Natural killer cell treated with Interleukin-12 subunit alpha and Interleukin-12 subunit beta and Interleukin-15 and Interleukin-18, amount 100 ng/mL, for 72 hours (primary cell): Measurements from ENCODE around the gene NFATC1. TPM values are rescaled to one million over a fixed set of nuclear protein-coding genes. Genes with fewer than 3 reads are reported as not detected.

Experiments
- ATAC-seq, 2 donors: fragments of 150-1000 bp; cut with Tn5 transposase in 1 of 2; sonication (Bioruptor Pico), chemical (Tn5 transposase) in 1 of 2; 2 replicates each; pipeline ENCODE4 v1.10.0; 2021
- DNase-seq: peaks from one replicate; pipeline ENCODE4 v3.0.0; 2022; ENCODE audit warnings: low spot score
- H3K27ac Mint-ChIP-seq, 2 donors: 1 replicate in 1 of 2; 2 replicates in 1 of 2; pipeline ENCODE4 v1.8.0; 2022; ENCODE audit warnings: mixed read lengths in 2 of 2, mild to moderate bottlenecking in 1 of 2, moderate library complexity in 1 of 2
- H3K27me3 Mint-ChIP-seq, 2 donors: 1 replicate in 1 of 2; 2 replicates in 1 of 2; pipeline ENCODE4 v1.8.0; 2022; ENCODE audit warnings: mixed read lengths in 2 of 2
- H3K36me3 Mint-ChIP-seq: one replicate; pipeline ENCODE4 v1.8.0; 2022; ENCODE audit warnings: mixed read lengths
- H3K4me1 Mint-ChIP-seq, 2 donors: 1 replicate in 1 of 2; 2 replicates in 1 of 2; pipeline ENCODE4 v1.8.0; 2022; ENCODE audit warnings: low read depth in 2 of 2, mixed read lengths in 2 of 2, mild to moderate bottlenecking in 1 of 2
- H3K4me3 Mint-ChIP-seq: one replicate; pipeline ENCODE4 v1.8.0; 2022; ENCODE audit warnings: mixed read lengths
- H3K9me3 Mint-ChIP-seq: 2 replicates; pipeline ENCODE4 v1.8.0; 2022; ENCODE audit warnings: mixed read lengths
- total RNA-seq, 2 donors: library from RNA; stranded (reverse); gene quantifications; one replicate each; pipeline ENCODE4 v1.2.3, GENCODE V29; 2022

Gene NFATC1
- total RNA-seq, 2 donors from 2014 or later: 22.3 to 34.4 TPM

DNA sequence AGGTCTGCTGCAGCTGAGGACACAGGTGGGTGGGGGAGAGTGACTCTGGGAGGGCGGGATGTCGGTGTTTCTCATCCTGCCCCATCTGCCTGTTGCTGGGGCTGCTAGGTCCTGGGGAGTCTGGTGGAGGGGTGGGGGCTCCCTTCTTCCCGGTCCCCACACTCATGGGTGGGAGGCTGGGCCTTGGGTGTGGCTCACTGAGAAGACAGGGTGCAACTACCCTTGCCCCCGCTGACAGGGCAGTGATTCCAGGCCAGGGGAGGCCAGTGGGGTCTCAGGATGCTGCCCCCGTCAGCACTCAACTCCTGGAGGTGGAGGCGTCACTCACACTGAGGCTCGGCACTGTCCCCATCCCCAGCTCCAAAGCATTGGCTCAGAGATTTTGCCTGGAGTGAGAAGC is 7.7 kb upstream of the NFATC1 start:
- no peaks in the 10 kb centered on the region for H3K36me3 Mint-ChIP-seq
- no peak overlapping the region for H3K27ac Mint-ChIP-seq
- H3K27me3 Mint-ChIP-seq: peaks cover 39 to 42% of the 10 kb centered on the region in 2 donors
- H3K4me3 Mint-ChIP-seq: no peak overlapping the region
- peaks cover 0 to 12% of the 10 kb centered on the region in 2 donors for H3K4me1 Mint-ChIP-seq
- H3K9me3 Mint-ChIP-seq: no peaks in the 10 kb centered on the region
- ATAC-seq (peak in 1 of 2 donors; percentile 4), DNase-seq (no peak)

DNA sequence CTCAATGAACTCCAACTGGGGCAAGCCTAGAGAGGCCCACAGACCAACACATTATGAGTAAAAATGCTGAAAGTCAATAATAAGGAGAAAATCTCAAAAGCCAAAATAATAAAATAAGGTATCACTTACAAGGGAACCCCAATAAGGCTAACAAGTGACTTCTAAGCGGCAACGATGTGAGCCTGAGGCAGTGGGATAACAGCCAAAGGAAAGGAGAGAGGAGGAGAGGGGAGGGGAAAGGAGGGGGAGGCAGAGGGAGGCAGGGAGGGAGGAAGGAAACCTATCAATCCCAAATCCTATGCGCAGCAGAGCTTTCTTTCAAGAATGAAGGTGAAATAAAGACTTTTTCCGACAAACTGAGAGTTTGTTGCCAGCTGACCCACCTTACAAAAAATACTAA is 6.0 kb upstream of the NFATC1 start:
- H3K9me3 Mint-ChIP-seq: no peaks in the 10 kb centered on the region
- ATAC-seq: no peak
- H3K27me3 Mint-ChIP-seq: peaks cover 37 to 42% of the 10 kb centered on the region in 2 donors

DNA sequence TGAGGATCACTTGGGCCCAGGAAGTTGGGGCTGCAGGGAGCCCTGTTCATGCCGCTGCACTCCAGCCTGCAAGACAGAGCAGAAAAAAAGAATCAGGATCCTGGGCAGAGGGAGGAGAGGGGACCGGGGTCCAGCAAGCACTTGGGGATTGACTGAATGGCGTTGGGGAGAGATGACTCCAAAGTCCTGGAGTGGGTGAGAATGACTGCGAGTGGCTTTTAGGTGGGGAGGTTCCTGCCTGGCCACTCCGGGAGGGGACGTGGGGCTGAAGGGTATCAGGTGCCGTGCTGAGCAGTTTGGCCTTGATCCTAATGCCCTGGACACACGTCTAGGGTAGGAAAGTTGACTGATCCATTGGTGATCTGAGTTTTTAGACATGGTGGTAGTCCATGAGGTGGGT is 3.5 kb upstream of the NFATC1 start:
- Mint-ChIP-seq H3K27me3 (peaks cover 36 to 42% of the 10 kb centered on the region in 2 donors), H3K27ac (no peak overlapping the region), H3K4me3 (peak overlapping the region; percentile 38), H3K9me3 (no peaks in the 10 kb centered on the region), H3K36me3 (no peaks in the 10 kb centered on the region), H3K4me1 (peaks cover 6 to 12% of the 10 kb centered on the region in 2 donors)
- no peak for DNase-seq
- ATAC-seq: no peak

More for the DNA sequence above, 6.0 kb upstream of the NFATC1 start:
- peaks cover 6 to 9% of the 10 kb centered on the region in 2 donors for H3K4me1 Mint-ChIP-seq
- no peak for DNase-seq
- no peak overlapping the region for H3K4me3 Mint-ChIP-seq
- H3K36me3 Mint-ChIP-seq: no peaks in the 10 kb centered on the region
- no peak overlapping the region for H3K27ac Mint-ChIP-seq

DNA sequence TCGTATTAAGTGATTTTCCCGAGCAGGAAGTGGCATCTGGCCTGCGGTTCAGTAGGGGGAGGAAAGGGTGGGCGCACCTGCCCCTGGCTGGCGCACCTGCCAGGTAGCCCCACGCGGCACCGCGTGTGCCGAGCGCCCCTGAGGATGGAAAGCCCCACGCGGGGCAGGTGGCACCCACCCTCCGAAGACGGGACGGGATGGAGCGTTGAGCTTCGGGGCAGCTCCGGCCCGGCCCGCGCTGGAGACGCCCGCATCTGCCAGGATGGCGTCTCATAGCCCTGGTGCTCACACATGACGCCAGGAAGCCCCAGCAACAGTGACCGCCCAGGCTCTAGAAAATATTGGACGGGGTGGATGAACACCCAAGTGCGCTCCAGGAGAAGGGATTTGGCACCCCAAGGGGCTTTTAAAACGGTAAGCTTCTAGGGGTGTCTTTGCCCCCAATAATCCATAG is 2.5 kb upstream of the NFATC1 start:
- DNase-seq: no peak
- peaks cover 6 to 9% of the 10 kb centered on the region in 2 donors for H3K4me1 Mint-ChIP-seq

DNA sequence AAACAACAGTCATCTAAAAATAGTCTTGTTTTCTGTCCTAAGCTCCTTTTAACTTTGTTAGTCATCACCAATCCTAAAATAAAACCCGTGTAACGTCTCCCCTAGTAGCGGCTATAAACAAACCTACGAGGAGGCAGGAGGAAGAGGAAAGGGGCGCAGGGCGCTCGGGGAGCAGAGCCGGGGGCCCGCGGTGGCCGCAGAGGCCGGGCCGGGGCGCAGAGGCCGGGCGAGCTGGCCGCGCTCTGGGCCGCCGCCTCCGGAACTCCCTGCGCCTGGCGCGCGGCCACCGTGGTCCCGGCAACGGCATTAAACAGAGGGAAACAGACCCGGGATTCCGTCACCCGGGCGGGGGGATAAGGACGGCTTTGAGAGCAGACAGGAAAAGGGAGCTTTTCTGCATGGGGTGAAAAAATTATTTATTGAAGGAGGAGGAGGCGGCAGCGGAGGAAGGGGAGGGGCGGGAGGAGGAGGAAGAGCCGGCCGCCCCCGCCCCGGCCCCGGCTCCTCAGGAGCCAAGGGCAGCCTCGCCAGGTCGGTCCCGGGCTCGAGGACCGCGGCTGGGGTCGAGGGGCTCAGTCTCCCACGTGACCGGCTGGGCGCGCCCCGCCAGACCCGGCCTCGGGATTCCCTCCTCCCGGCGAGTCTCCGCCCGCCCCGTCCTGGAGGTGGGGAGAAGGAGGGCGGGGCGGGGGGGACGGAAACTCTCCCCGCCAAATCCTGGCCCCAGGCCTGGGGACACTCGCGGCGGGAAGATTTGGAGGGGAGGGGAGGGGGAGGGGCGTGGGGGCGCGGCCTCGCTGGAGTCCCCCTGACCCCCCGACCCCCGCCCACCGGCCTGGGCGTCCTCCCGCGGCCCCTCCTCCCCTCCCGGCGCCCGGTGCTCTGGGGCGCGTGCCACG is 1.8 kb upstream of the NFATC1 start:
- peaks cover 27 to 35% of the 10 kb centered on the region in 2 donors for H3K27me3 Mint-ChIP-seq
- ATAC-seq: peak; percentile 41 to 72

More for the DNA sequence above, 2.5 kb upstream of the NFATC1 start:
- H3K36me3 Mint-ChIP-seq: no peaks in the 10 kb centered on the region
- no peak for ATAC-seq
- H3K4me3 Mint-ChIP-seq: peak overlapping the region; percentile 87
- H3K9me3 Mint-ChIP-seq: no peaks in the 10 kb centered on the region
- peak overlapping the region in 1 of 2 donors; percentile 68 for H3K27ac Mint-ChIP-seq
- H3K27me3 Mint-ChIP-seq: peaks cover 31 to 42% of the 10 kb centered on the region in 2 donors

DNA sequence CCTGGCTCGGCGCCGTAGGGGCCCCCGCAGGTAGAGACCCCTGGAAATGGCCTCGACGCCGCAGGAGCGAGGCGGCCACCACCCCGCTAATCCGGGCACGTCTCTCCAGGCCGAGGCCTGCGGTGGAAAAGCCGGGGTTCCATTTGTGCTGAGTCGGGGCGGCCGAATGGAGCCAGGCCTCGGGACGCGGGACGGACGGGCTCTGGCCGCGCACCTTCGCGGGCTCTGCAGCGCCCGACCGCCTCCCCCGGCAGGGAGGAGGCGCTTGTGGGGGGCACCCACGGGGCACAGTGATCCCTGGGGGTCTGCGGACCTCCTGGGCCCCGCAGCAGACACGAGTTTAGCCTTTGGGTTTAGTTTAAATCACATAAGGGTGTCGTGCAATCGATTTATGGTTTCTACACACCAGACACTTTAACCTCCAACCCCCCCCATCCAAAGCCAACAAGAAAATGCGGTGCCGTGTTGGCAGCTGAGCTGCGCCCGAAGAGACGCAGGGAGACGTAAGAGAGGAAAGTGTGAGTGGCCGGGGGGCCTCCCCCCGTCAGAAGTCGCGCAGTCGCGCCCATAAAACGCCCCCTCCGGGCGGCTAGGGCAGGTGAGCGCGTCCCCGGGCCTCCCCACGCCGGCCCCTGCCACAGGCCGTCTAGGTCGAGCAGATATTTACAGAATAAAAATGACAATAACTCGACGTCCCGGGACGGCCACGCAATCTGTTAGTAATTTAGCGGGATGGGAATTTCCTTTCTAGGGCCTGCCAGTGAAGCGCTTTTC is 1.0 kb upstream of the NFATC1 start:
- Mint-ChIP-seq H3K4me1 (peaks cover 13% of the 10 kb centered on the region in 2 donors), H3K9me3 (no peaks in the 10 kb centered on the region), H3K27ac (no peak overlapping the region)

More for the DNA sequence above, 1.8 kb upstream of the NFATC1 start:
- peak overlapping the region in 1 of 2 donors; percentile 68 for H3K27ac Mint-ChIP-seq
- DNase-seq: peak; percentile 64
- peak overlapping the region; percentile 87 for H3K4me3 Mint-ChIP-seq
- H3K4me1 Mint-ChIP-seq: peaks cover 9 to 11% of the 10 kb centered on the region in 2 donors
- H3K36me3 Mint-ChIP-seq: no peaks in the 10 kb centered on the region
- no peaks in the 10 kb centered on the region for H3K9me3 Mint-ChIP-seq

DNA sequence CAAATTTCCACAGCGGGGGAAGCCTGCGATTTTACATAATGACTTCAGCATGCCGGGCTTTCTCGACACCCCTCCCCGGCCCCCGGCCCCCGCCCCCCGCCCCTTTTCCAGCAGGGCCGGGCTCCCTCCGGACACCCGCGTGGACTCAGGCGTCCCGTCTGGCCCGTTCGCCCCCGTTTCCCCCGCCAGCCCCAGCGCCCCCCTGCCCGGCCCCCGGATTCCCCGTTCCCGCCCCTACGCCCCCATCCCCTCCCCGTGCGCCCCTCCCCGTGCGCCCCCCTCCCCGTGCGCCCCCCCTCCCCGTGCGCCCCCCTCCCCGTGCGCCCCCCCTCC is 456 bp upstream of the NFATC1 start:
- H3K36me3 Mint-ChIP-seq: no peaks in the 10 kb centered on the region
- H3K4me3 Mint-ChIP-seq: peak overlapping the region; percentile 66
- ATAC-seq (no peak), DNase-seq (no peak)
- H3K9me3 Mint-ChIP-seq: no peaks in the 10 kb centered on the region
- peaks cover 21 to 23% of the 10 kb centered on the region in 2 donors for H3K27me3 Mint-ChIP-seq
- H3K27ac Mint-ChIP-seq: no peak overlapping the region
- peaks cover 13% of the 10 kb centered on the region in 2 donors for H3K4me1 Mint-ChIP-seq

More for the DNA sequence above, 1.0 kb upstream of the NFATC1 start:
- Mint-ChIP-seq H3K36me3 (no peaks in the 10 kb centered on the region), H3K27me3 (peaks cover 23 to 27% of the 10 kb centered on the region in 2 donors), H3K4me3 (peak overlapping the region; percentile 66)
- DNase-seq (no peak), ATAC-seq (peak in 1 of 2 donors; percentile 4)

DNA sequence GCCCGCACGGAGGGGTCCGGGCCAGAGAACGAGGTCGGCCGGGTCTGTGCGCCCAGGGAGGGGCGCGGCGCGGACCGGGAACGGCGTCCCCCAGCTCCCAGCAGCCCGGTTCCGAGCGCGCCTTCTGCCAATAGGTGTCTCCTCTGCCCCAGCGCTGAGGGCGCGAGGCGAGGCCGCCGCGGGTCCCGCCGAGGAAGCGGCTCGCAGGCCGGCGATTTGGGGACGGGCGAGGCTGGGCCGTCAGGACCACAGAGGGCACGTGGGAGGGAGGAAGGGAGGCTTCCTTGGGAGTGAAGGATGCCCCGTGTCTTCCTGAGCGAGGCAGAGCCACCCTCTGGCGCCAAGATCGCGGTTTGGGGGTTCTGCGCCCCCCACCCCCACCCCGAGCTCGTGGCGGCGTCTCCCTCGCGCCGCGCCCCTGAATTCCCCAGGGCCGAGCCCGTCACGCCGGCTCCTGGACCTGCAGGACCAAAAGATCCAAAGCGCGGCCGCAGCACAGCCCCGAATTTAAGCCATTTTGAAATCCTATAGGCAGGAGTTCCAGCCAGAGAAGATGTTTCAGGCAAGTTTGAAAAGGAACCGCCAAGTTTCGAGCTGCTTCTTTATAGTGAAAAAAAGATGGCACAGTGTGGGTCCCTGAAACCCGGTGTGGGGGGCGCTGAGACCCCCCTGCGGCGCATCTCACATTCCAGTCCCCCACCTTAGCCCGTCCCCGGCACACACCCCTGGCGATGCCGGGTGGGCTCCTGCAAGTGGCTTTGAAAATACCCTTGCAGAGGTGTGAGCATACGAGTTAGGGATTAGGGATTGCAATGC is 909 bp downstream of the NFATC1 start:
- Mint-ChIP-seq H3K4me3 (peak overlapping the region; percentile 45), H3K27ac (no peak overlapping the region), H3K9me3 (no peaks in the 10 kb centered on the region), H3K36me3 (no peaks in the 10 kb centered on the region), H3K4me1 (peaks cover 20% of the 10 kb centered on the region in 2 donors), H3K27me3 (peaks cover 13% of the 10 kb centered on the region in 2 donors)
- ATAC-seq: no peak
- no peak for DNase-seq

DNA sequence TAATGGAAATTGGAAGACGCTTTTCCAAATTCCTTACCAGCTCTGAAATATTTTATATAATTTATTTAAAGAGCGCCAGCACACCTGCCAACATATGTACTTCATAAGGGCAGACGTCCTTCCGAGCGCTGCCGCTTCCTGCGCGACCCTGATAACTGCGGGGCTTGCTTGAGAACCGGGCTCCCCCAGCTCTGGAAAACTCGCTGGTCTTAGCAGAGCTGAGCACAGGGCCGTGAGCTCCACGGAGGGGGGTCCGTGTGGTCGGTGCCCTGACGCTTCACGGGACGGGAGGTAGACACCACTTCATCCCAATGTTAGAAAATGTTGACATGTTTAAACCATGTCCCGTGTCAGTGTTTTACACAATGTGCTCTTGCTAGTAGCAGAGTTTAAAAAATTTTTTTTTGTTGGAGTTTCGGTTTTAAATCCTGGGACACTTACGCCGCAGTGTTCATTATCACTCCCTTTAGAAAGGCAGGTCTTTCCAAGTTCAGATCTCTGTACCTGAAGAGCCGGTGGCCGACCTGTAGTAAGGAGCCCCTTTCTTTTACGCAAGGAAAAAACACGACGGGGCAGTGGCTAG is 1.6 kb downstream of the NFATC1 start:
- no peaks in the 10 kb centered on the region for H3K9me3 Mint-ChIP-seq
- ATAC-seq (no peak), DNase-seq (no peak)
- peaks cover 20% of the 10 kb centered on the region in 2 donors for H3K4me1 Mint-ChIP-seq
- H3K27me3 Mint-ChIP-seq: peaks cover 6 to 7% of the 10 kb centered on the region in 2 donors
- H3K4me3 Mint-ChIP-seq: no peak overlapping the region
- no peak overlapping the region for H3K27ac Mint-ChIP-seq
- H3K36me3 Mint-ChIP-seq: no peaks in the 10 kb centered on the region

DNA sequence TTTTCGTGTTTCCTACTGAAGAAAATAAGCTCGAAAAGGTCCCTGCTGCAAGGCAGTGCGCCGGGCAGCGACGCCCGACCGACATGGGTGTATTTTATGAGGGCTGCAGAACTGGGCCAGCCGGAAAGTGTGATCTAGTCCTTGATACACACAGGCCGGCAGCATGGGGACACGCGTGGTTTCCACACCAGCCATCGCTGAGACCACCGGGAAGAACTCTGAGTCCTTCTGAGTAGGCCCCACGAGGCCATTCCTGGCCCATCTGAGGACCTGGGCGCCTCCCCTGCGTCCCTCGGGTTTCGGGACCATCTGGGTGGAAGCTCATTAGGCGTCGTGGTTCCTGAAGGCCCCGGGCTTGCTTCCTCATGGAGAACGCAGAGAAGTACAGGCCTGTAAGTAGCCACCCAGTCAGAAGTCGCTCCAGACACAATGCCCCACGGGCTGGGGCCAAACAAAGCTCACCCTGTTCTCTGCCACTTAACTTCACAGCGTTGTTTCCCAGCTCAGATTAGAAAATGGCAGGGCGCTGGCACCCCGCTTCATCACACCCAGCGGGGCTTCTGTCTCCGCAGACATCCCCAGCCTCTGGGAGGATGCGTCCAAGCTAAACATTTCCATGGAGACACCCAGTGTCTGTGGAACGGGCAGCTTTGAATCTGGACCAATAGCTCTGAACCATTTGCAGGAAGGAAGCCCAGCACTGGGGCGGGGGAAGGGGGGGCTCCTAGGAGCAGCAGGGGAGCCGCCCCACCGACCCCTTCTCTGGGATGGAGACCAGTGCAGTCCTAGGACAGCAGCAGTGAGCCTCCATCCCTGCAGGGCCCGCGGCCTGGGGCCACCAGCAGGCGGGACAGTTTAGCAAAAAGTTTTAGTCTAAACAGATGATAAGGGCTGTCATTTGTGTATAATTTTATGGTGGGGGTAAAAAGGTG is 2.4 kb downstream of the NFATC1 start:
- H3K4me1 Mint-ChIP-seq: peaks cover 23 to 26% of the 10 kb centered on the region in 2 donors
- DNase-seq (no peak), ATAC-seq (no peak)
- no peaks in the 10 kb centered on the region for H3K36me3 Mint-ChIP-seq
- peaks cover 0 to 5% of the 10 kb centered on the region in 2 donors for H3K27me3 Mint-ChIP-seq
- peak overlapping the region; percentile 70 for H3K27ac Mint-ChIP-seq
- H3K4me3 Mint-ChIP-seq: peak overlapping the region; percentile 85
- no peaks in the 10 kb centered on the region for H3K9me3 Mint-ChIP-seq

DNA sequence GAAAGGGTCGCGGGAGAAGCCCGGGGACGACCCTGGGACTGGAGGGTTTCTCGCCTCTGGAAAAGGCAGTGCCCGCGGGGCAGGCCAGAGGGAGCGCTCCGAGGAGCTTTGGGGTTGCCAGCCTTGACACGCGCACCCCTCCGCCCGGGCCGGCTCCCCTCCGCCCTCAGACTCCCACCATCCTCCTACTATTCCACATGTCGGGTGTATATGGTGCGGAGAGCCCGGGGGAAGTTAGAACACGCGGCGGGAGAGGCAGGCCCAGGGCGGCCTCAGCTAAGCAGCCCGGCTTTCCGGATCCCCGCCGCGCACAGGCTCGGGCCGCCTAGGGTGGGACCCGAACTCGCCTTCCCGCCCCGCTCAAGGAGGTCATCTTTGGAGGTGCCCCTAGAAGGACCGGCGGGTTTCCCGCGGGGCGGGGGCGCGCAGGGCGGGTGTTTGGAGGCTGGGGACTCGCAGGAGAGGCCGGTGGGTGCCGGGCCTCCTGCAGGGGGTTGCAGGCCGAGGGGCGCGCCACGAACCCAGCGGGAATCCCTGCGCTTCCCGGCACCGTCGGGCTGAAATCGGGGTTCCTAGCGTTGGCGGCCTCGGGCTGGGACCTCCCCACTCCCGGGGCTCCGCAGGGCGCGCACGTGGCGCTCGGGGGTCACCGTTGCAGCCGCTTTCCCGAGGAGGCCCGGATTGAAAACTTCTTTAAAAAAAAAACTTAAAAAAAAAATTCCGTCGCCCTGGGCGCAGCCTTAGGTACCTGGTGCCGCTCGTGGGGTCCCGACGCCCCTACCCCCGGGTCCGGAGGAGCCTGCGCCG is 3.7 kb downstream of the NFATC1 start:
- no peaks in the 10 kb centered on the region for H3K9me3 Mint-ChIP-seq
- ATAC-seq: peak; percentile 18 to 35
- peak; percentile 63 for DNase-seq
- no peaks in the 10 kb centered on the region for H3K36me3 Mint-ChIP-seq
- H3K4me1 Mint-ChIP-seq: peaks cover 22 to 33% of the 10 kb centered on the region in 2 donors
- no peaks in the 10 kb centered on the region for H3K27me3 Mint-ChIP-seq
- peak overlapping the region; percentile 85 for H3K4me3 Mint-ChIP-seq
- peak overlapping the region; percentile 70 for H3K27ac Mint-ChIP-seq
